Thyroid gland (tissue), 4 donors: ENCODE measurements around the gene DCAF8L2.

Source experiments
- CTCF ChIP-seq, 6 experiments: fragments of 200-600 bp in 3 of 6; fragments of 450-650 bp in 3 of 6; sonication (generic) in 3 of 6; IDR thresholded peaks; one replicate each; pipeline ENCODE4 v1.5.1; 2016 to 2019; ENCODE audit warnings: antibody characterized with exemption in 6 of 6, mild to moderate bottlenecking in 2 of 6, inconsistent platforms in 1 of 6, moderate library complexity in 1 of 6
- POLR2A ChIP-seq, 2 donors: fragments of 450-650 bp; IDR thresholded peaks; one replicate each; pipeline ENCODE4 v1.6.1; 2017; ENCODE audit warnings: antibody characterized with exemption in 2 of 2, mild to moderate bottlenecking in 2 of 2, moderate library complexity in 1 of 2

GRCh38 chrX:27622883-27623282 is 32.7 kb downstream of the DCAF8L2 start:
- TF ChIP-seq POLR2A (IDR thresholded peaks at IDR 0.05) (no peak), CTCF (IDR thresholded peaks at IDR 0.05) (no peak)
